Choroid plexus epithelial cell (primary cell): Measurements from ENCODE around the gene PTCH1.

ENCODE experiments used
- DNase-seq: peaks from one replicate; pipeline ENCODE4 v3.0.0-alpha.2; 2010; ENCODE audit warnings: low read depth
- H3K4me3 ChIP-seq: 2 replicates; pipeline ENCODE4 v1.5.1; 2011; ENCODE audit warnings: low read depth, mild to moderate bottlenecking, control low read depth, low read length, moderate library complexity
- CTCF ChIP-seq: conservative IDR thresholded peaks from 2 replicates; pipeline ENCODE4 v1.5.1; 2011; ENCODE audit warnings: low read depth, mild to moderate bottlenecking, control low read depth, inconsistent platforms, low read length, moderate library complexity

The PTCH1 gene

GRCh38 chr9:95435074-95435728, 81.6 kb downstream of the PTCH1 start:
- no peak for TF ChIP-seq CTCF
- H3K4me3 ChIP-seq: no peak overlapping the region
- DNase-seq: no peak

- TF ChIP-seq CTCF: no peak
- no peak overlapping the region for H3K4me3 ChIP-seq
- no peak for DNase-seq
Measured at GRCh38 chr9:95434116-95435073, 82.4 kb downstream of the PTCH1 start.

- DNase-seq: peak; percentile 13
- TF ChIP-seq CTCF: no peak
- H3K4me3 ChIP-seq: no peak overlapping the region
Measured at GRCh38 chr9:95433096-95433819, 83.5 kb downstream of the PTCH1 start.

- DNase-seq: no peak
- TF ChIP-seq CTCF: no peak
- H3K4me3 ChIP-seq: no peak overlapping the region
Measured at GRCh38 chr9:95431286-95431685, 85.5 kb downstream of the PTCH1 start.

- DNase-seq: no peak
- TF ChIP-seq CTCF: no peak
- no peak overlapping the region for H3K4me3 ChIP-seq
Measured at GRCh38 chr9:95429948-95430620, 86.7 kb downstream of the PTCH1 start.

- DNase-seq: peak; percentile 11
- TF ChIP-seq CTCF: no peak
- H3K4me3 ChIP-seq: no peak overlapping the region
Measured at GRCh38 chr9:95429096-95429495, 87.7 kb downstream of the PTCH1 start.
